ENCODE results near the gene SMC6.

SMC6 gene

GRCh38 chr2:17620280-17620679 lies 133.3 kb downstream of the SMC6 start:
- no peak for DNase-seq (ENCODE audit: low read depth in 4 of 4, low spot score in 1 of 4)

DNA sequence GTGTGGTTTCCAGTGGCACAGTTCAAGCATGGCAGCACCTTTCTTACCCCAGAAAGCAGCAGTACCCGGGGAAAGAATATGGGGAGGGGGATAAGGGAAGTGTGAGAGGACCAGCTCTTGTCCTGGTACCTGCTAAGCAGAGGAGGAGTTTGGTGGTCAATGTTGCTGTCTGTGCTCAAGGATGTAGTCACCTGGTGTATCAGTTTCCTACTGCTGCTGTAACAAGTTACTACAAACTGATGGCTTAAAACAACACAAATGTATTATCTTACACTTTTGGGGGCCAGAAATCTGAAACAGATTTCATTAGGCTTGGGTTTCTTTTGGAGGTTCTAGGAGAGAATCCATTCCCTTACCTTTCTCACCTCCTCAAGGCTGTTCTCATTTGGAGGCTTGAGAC lies 135.7 kb downstream of the SMC6 start:
- DNase-seq (ENCODE audit: low read depth in 4 of 4, low spot score in 1 of 4), result no peak

DNA sequence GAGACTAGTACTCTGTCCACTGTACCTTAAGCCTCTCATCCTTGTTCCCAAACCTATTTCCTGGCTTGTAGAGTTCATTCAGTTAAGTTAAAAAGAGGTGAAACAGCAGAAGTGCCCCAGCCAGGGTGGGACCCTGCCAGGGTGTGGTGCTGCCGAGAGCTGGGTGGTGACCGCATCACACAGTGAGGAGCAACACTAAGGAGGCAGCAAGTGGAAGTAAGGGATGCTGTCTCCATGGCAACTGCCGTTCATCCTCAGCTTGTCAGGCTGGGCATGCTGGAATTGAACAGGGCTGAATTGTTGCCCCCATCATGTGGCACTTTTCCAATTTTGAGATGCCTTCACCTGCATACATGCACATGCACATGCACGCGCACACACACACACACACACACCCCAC lies 136.1 kb downstream of the SMC6 start:
- DNase-seq (ENCODE audit: low read depth in 4 of 4, low spot score in 1 of 4), result no peak

GRCh38 chr2:17616405-17616804 lies 137.2 kb downstream of the SMC6 start:
- no peak for DNase-seq (ENCODE audit: low read depth in 4 of 4, low spot score in 1 of 4)

DNA sequence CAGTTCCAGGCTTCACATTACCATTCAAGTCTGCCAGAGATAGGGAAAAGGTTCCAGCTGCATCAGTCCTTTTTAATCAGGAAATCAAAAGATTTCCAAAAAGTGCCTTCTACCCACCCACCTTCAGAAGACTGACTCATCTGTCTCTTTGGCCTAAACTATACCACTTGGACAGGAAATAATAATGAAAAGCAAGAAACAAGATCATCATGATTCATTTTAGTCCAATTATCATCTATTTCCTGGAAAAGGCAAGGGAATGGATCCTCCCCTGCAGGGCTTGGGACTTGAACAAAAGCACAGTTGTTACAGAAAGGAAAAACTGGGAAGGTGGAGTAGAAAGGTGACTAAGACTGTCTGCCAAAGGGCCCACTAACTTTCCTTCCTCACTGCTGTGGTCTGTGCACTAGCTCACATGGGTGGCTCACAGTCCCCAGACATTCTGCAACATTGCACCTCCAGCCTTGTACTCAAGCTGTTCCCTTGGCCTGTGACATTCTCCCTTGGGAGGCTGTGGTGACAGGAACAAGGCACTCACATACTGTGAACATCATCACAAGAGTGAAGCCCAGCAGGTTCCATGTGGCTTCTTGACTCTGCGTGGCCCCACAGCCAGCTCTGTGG lies 137.8 kb downstream of the SMC6 start:
- no peak for DNase-seq (ENCODE audit: low read depth in 4 of 4, low spot score in 1 of 4)

DNA sequence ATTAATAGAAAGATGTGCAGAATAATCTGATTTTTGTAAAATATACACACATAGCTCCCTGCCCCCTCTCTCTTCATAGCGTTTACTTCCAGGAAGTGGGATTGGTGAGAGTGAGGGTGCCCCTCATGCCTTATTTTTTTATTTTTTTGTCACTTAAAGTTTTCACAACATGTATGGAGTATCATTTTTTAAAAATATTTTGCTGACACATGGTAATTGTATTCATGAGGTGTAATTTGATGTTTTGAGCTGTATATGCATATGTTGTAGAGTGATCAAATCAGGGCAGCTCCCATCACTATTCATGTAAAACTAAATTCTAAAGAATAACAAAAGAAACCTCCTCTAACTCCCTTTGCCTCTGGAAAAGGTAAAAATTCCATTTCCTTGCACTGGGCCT lies 138.5 kb downstream of the SMC6 start:
- DNase-seq (ENCODE audit: low read depth in 4 of 4, low spot score in 1 of 4), result no peak

- no peak for DNase-seq (ENCODE audit: low read depth in 4 of 4, low spot score in 1 of 4)
These were observed 139.3 kb downstream of the SMC6 start for GRCh38 chr2:17614174-17614930.

Measured in stimulated activated CD4-positive, alpha-beta T cell treated with anti-CD3 and anti-CD28 coated beads, Interleukin-1b, Interleukin-23, amount 100 ng/mL, for 24 hours (primary cell).